ENCODE results near the gene BTG4.

DNA sequence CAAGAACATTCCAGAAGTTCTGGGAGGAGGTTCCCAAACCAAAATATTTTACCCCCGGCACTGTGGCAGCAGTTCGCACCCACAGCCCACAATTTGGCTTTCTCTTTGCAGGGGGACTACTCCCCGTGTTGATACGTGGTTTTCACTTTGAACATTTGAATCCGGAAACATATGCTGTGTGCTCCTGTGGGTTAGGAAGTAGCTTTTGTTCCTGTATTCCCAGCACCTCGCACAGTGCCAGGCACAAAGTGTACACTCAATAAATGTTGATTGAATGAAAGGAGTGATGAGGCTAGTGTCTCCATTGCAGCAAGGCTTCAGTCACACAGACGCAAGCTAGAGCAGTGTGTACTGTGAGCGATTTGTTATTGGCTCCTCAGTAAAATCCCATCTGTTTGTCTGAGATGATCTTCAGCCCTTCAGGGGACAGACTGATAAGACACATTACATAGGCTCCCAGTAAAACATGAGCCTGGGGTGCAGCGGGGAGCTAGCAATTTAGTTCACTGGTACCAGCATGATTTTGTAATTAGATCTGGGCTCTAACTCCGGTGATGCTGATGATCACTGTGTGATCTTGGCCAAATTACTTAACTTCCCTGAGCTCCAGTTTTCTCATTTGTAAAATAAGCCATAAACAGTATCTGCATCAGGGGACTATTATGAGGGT is 30.6 kb upstream of the BTG4 start:
- TF ChIP-seq, protein P1, sequence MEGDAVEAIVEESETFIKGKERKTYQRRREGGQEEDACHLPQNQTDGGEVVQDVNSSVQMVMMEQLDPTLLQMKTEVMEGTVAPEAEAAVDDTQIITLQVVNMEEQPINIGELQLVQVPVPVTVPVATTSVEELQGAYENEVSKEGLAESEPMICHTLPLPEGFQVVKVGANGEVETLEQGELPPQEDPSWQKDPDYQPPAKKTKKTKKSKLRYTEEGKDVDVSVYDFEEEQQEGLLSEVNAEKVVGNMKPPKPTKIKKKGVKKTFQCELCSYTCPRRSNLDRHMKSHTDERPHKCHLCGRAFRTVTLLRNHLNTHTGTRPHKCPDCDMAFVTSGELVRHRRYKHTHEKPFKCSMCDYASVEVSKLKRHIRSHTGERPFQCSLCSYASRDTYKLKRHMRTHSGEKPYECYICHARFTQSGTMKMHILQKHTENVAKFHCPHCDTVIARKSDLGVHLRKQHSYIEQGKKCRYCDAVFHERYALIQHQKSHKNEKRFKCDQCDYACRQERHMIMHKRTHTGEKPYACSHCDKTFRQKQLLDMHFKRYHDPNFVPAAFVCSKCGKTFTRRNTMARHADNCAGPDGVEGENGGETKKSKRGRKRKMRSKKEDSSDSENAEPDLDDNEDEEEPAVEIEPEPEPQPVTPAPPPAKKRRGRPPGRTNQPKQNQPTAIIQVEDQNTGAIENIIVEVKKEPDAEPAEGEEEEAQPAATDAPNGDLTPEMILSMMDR (IDR thresholded peaks at IDR 0.05): no peak
- TF ChIP-seq POLR2A (IDR thresholded peaks at IDR 0.05): no peak

All from thyroid gland (tissue), 4 donors.